HepG2 (cell line): ENCODE measurements around the gene ECHS1. TPM values are rescaled to one million over a fixed set of nuclear protein-coding genes. Genes with fewer than 3 reads are reported as not detected.

Experiments
- ATF7-NPFF ChIP-seq: sonication (generic); formaldehyde crosslinking; IDR thresholded peaks from 2 replicates; pipeline ENCODE4 v1.8.1; 2023; ENCODE audit warnings: mild to moderate bottlenecking, low read depth, missing genetic modification reagents, moderate library complexity
- DMAP1 ChIP-seq: IDR thresholded peaks from 2 replicates; pipeline ENCODE4 v1.6.1; 2016
- ESRRA ChIP-seq: sonication (generic); formaldehyde crosslinking; IDR thresholded peaks from 2 replicates; pipeline ENCODE4 v1.5.1; 2020; ENCODE audit warnings: mild to moderate bottlenecking, low read depth, missing genetic modification reagents
- GLI4 ChIP-seq: sonication (generic); formaldehyde crosslinking; IDR thresholded peaks from 2 replicates; pipeline ENCODE4 v1.5.1; 2020; ENCODE audit warnings: missing genetic modification reagents, mild to moderate bottlenecking, moderate library complexity, borderline replicate concordance
- JDP2 ChIP-seq: sonication (generic); formaldehyde crosslinking; IDR thresholded peaks from 2 replicates; pipeline ENCODE4 v1.8.1; 2022; ENCODE audit warnings: missing genetic modification reagents, borderline replicate concordance
- KDM5B ChIP-seq: sonication (generic); formaldehyde crosslinking; IDR thresholded peaks from 2 replicates; pipeline ENCODE4 v1.4.0; 2020; ENCODE audit warnings: missing genetic modification reagents, mild to moderate bottlenecking, borderline replicate concordance
- NFKBIZ ChIP-seq: IDR thresholded peaks from 2 replicates; pipeline ENCODE4 v1.6.1; 2018; ENCODE audit warnings: missing genetic modification reagents, missing compliant biosample characterization
- RBM39 ChIP-seq: fragments of 200-400 bp; formaldehyde crosslinking; IDR thresholded peaks from one replicate; pipeline ENCODE4 v1.6.1; 2018; ENCODE audit warnings: antibody characterized with exemption, mild to moderate bottlenecking, low read depth, low read length; ENCODE audit not compliant: poor library complexity, severe bottlenecking
- RXRB ChIP-seq: IDR thresholded peaks from 2 replicates; pipeline ENCODE4 v1.6.1; 2016; ENCODE audit warnings: borderline replicate concordance, missing genetic modification reagents, missing compliant biosample characterization
- SP2 ChIP-seq: sonication (generic); formaldehyde crosslinking; IDR thresholded peaks from 2 replicates; pipeline ENCODE4 v1.5.1; 2020; ENCODE audit warnings: mild to moderate bottlenecking, missing genetic modification reagents
- TBP ChIP-seq: sonication (generic); formaldehyde crosslinking; IDR thresholded peaks from 2 replicates; pipeline ENCODE4 v1.5.0; 2020; ENCODE audit warnings: missing genetic modification reagents
- ZGPAT ChIP-seq: IDR thresholded peaks from 2 replicates; pipeline ENCODE4 v1.6.1; 2016; ENCODE audit warnings: mild to moderate bottlenecking
- ZMYM4 ChIP-seq: sonication (generic); formaldehyde crosslinking; IDR thresholded peaks from 2 replicates; pipeline ENCODE4 v1.8.1; 2023; ENCODE audit warnings: mild to moderate bottlenecking, missing genetic modification reagents
- ZNF296 ChIP-seq: sonication (generic); formaldehyde crosslinking; conservative IDR thresholded peaks from 2 replicates; pipeline ENCODE4 v1.5.0; 2020; ENCODE audit warnings: mild to moderate bottlenecking, missing genetic modification reagents
- ZNF570 ChIP-seq: sonication (generic); formaldehyde crosslinking; IDR thresholded peaks from 2 replicates; pipeline ENCODE4 v1.4.0; 2020; ENCODE audit warnings: mild to moderate bottlenecking, missing genetic modification reagents, borderline replicate concordance
- ZNF772 ChIP-seq: sonication (generic); formaldehyde crosslinking; IDR thresholded peaks from 2 replicates; pipeline ENCODE4 v1.5.0; 2020; ENCODE audit warnings: mild to moderate bottlenecking, missing genetic modification reagents
- polyA plus RNA-seq, 8 experiments: library from polyadenylated mRNA; depleted of rRNA in 3 of 8; stranded (reverse) in 7 of 8; unstranded in 1 of 8; fragments of >200 nt; fragmentation: Illumina TruSeq in 4 of 8; extraction: Trizol in 4 of 8; gene quantifications; 2 replicates each; pipeline versions ENCODE4 v1.2.1 to v1.2.3, GENCODE V29; 2011 to 2016; ENCODE audit warnings: low read depth in 4 of 8, missing spikeins in 1 of 8, mixed read lengths in 1 of 8; ENCODE audit not compliant: insufficient read depth in 1 of 8
- total RNA-seq, 5 experiments: library from RNA; depleted of rRNA; stranded (reverse); fragments of >200 nt; fragmentation: Illumina TruSeq; extraction: Trizol; gene quantifications; 2 replicates each; pipeline ENCODE4 v1.2.3, GENCODE V29; 2016; ENCODE audit warnings: low read depth in 1 of 5
- TF ChIP-seq, protein P1 (sequence below): sonication (generic); formaldehyde crosslinking; IDR thresholded peaks from 2 replicates; pipeline ENCODE4 v1.4.0; 2020; ENCODE audit warnings: missing genetic modification reagents, borderline replicate concordance
- TF ChIP-seq, protein P2 (sequence below): sonication (generic); formaldehyde crosslinking; IDR thresholded peaks from 2 replicates; pipeline ENCODE4 v1.4.0; 2020; ENCODE audit warnings: missing genetic modification reagents
- TF ChIP-seq, protein P3 (sequence below): sonication (generic); formaldehyde crosslinking; IDR thresholded peaks from 2 replicates; pipeline ENCODE4 v1.9.0; 2021; ENCODE audit warnings: missing genetic modification reagents, borderline replicate concordance
- TF ChIP-seq, protein P4 (sequence below): IDR thresholded peaks from 2 replicates; pipeline ENCODE4 v1.6.1; 2012; ENCODE audit warnings: low read length, improper control_type of control experiment

The ECHS1 gene
- total and polyA plus RNA-seq, 2 of the 13 experiments (the other 11 are each of a cell fraction or from before 2014, with no cell fraction given) = 32.7 to 195 TPM

- TF ChIP-seq, protein P1, sequence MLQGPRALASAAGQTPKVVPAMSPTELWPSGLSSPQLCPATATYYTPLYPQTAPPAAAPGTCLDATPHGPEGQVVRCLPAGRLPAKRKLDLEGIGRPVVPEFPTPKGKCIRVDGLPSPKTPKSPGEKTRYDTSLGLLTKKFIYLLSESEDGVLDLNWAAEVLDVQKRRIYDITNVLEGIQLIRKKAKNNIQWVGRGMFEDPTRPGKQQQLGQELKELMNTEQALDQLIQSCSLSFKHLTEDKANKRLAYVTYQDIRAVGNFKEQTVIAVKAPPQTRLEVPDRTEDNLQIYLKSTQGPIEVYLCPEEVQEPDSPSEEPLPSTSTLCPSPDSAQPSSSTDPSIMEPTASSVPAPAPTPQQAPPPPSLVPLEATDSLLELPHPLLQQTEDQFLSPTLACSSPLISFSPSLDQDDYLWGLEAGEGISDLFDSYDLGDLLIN (CRISPR knock-in tag) = peak; percentile 82; the same call in 1 of the 2 replicates
- TF ChIP-seq ESRRA (CRISPR knock-in tag) (peak; percentile 61; the same call in 1 of the 2 replicates), NFKBIZ (0 out of 2 replicates have a peak, but pooled peaks have one; percentile 79), ATF7-NPFF (CRISPR knock-in tag) (peak; percentile 97), KDM5B (peak; percentile 77; the same call in 1 of the 2 replicates), DMAP1 (CRISPR knock-in tag) (peak; percentile 97), RXRB (CRISPR knock-in tag) (peak; percentile 71), ZMYM4 (CRISPR knock-in tag) (peak; percentile 83), JDP2 (CRISPR knock-in tag) (no peak), GLI4 (CRISPR knock-in tag) (0 out of 2 replicates have a peak, but pooled peaks have one; percentile 65), ZNF296 (CRISPR knock-in tag) (no peak), TBP (CRISPR knock-in tag) (no peak), RBM39 (peak; percentile 62), ZNF772 (CRISPR knock-in tag) (peak; percentile 81; the same call in 1 of the 2 replicates), SP2 (CRISPR knock-in tag) (peak; percentile 81), ZGPAT (CRISPR knock-in tag) (peak; percentile 94), ZNF570 (CRISPR knock-in tag) (no peak)
- TF ChIP-seq, protein P2, sequence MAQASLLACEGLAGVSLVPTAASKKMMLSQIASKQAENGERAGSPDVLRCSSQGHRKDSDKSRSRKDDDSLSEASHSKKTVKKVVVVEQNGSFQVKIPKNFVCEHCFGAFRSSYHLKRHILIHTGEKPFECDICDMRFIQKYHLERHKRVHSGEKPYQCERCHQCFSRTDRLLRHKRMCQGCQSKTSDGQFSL (CRISPR knock-in tag) = 0 out of 2 replicates have a peak, but pooled peaks have one; percentile 57
- TF ChIP-seq, protein P3, sequence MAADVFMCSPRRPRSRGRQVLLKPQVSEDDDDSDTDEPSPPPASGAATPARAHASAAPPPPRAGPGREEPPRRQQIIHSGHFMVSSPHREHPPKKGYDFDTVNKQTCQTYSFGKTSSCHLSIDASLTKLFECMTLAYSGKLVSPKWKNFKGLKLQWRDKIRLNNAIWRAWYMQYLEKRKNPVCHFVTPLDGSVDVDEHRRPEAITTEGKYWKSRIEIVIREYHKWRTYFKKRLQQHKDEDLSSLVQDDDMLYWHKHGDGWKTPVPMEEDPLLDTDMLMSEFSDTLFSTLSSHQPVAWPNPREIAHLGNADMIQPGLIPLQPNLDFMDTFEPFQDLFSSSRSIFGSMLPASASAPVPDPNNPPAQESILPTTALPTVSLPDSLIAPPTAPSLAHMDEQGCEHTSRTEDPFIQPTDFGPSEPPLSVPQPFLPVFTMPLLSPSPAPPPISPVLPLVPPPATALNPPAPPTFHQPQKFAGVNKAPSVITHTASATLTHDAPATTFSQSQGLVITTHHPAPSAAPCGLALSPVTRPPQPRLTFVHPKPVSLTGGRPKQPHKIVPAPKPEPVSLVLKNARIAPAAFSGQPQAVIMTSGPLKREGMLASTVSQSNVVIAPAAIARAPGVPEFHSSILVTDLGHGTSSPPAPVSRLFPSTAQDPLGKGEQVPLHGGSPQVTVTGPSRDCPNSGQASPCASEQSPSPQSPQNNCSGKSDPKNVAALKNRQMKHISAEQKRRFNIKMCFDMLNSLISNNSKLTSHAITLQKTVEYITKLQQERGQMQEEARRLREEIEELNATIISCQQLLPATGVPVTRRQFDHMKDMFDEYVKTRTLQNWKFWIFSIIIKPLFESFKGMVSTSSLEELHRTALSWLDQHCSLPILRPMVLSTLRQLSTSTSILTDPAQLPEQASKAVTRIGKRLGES = no peak; the same call in 1 of the 2 replicates
- TF ChIP-seq, protein P4, sequence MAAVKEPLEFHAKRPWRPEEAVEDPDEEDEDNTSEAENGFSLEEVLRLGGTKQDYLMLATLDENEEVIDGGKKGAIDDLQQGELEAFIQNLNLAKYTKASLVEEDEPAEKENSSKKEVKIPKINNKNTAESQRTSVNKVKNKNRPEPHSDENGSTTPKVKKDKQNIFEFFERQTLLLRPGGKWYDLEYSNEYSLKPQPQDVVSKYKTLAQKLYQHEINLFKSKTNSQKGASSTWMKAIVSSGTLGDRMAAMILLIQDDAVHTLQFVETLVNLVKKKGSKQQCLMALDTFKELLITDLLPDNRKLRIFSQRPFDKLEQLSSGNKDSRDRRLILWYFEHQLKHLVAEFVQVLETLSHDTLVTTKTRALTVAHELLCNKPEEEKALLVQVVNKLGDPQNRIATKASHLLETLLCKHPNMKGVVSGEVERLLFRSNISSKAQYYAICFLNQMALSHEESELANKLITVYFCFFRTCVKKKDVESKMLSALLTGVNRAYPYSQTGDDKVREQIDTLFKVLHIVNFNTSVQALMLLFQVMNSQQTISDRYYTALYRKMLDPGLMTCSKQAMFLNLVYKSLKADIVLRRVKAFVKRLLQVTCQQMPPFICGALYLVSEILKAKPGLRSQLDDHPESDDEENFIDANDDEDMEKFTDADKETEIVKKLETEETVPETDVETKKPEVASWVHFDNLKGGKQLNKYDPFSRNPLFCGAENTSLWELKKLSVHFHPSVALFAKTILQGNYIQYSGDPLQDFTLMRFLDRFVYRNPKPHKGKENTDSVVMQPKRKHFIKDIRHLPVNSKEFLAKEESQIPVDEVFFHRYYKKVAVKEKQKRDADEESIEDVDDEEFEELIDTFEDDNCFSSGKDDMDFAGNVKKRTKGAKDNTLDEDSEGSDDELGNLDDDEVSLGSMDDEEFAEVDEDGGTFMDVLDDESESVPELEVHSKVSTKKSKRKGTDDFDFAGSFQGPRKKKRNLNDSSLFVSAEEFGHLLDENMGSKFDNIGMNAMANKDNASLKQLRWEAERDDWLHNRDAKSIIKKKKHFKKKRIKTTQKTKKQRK = no peak
These were observed 21.0 kb upstream of the ECHS1 start, which contains the start of gene MTG1 (continued) for GRCh38 chr10:133394064-133394663.
